Measurements from ENCODE around the gene GNPNAT1.

Gene GNPNAT1

GRCh38 chr14:52791223-52792096 is at the start of gene GNPNAT1:
Gene GNPNAT1 (minus strand): TSS chr14:52791607. CDS start chr14:52784650, 6,957 bp downstream.
- peak; percentile 78 for DNase-seq (ENCODE audit: low read depth)

GRCh38 chr14:52840877-52841276 is 49.5 kb upstream of the GNPNAT1 start:
- DNase-seq (ENCODE audit: low read depth) = no peak

GRCh38 chr14:52837451-52837850 is 46.0 kb upstream of the GNPNAT1 start:
- no peak for DNase-seq (ENCODE audit: low read depth)

GRCh38 chr14:52836063-52836462 is 44.7 kb upstream of the GNPNAT1 start:
- DNase-seq (ENCODE audit: low read depth) = no peak

- DNase-seq (ENCODE audit: low read depth) = no peak
These were observed 43.9 kb upstream of the GNPNAT1 start for GRCh38 chr14:52835122-52835903.

GRCh38 chr14:52834440-52834842 is 43.0 kb upstream of the GNPNAT1 start:
- no peak for DNase-seq (ENCODE audit: low read depth)

- no peak for DNase-seq (ENCODE audit: low read depth)
These were observed 42.5 kb upstream of the GNPNAT1 start for GRCh38 chr14:52833891-52834290.

- no peak for DNase-seq (ENCODE audit: low read depth)
These were observed 38.2 kb upstream of the GNPNAT1 start for GRCh38 chr14:52829527-52830185.

GRCh38 chr14:52827426-52827825 is 36.0 kb upstream of the GNPNAT1 start:
- DNase-seq (ENCODE audit: low read depth) = no peak

GRCh38 chr14:52825085-52825484 is 33.7 kb upstream of the GNPNAT1 start:
- no peak for DNase-seq (ENCODE audit: low read depth)

GRCh38 chr14:52824462-52824861 is 33.1 kb upstream of the GNPNAT1 start:
- DNase-seq (ENCODE audit: low read depth) = no peak

GRCh38 chr14:52821805-52822250 is 30.4 kb upstream of the GNPNAT1 start:
- no peak for DNase-seq (ENCODE audit: low read depth)

- DNase-seq (ENCODE audit: low read depth) = no peak
These were observed 16.7 kb upstream of the GNPNAT1 start for GRCh38 chr14:52808101-52808500.

- DNase-seq (ENCODE audit: low read depth) = no peak
These were observed 14.7 kb upstream of the GNPNAT1 start for GRCh38 chr14:52806115-52806514.

- no peak for DNase-seq (ENCODE audit: low read depth)
These were observed 11.2 kb upstream of the GNPNAT1 start for GRCh38 chr14:52802597-52802996.

GRCh38 chr14:52801014-52801712 is 9.8 kb upstream of the GNPNAT1 start:
- DNase-seq (ENCODE audit: low read depth) = no peak

- DNase-seq (ENCODE audit: low read depth) = no peak
These were observed 7.4 kb upstream of the GNPNAT1 start for GRCh38 chr14:52798826-52799225.

- no peak for DNase-seq (ENCODE audit: low read depth)
These were observed 6.2 kb upstream of the GNPNAT1 start for GRCh38 chr14:52797653-52798052.

- no peak for DNase-seq (ENCODE audit: low read depth)
These were observed 1.7 kb upstream of the GNPNAT1 start for GRCh38 chr14:52793061-52793460.

- no peak for DNase-seq (ENCODE audit: low read depth)
These were observed 649 bp upstream of the GNPNAT1 start for GRCh38 chr14:52792097-52792415.

GRCh38 chr14:52790756-52791222 is 618 bp downstream of the GNPNAT1 start:
- peak; percentile 0 for DNase-seq (ENCODE audit: low read depth)
